HL-60 (cell line): ENCODE data around the gene LRRC66.

Source experiments
- DNase-seq, 2 experiments: peaks; one replicate each; pipeline ENCODE4 v3.0.0-alpha.2; 2010 to 2020; ENCODE audit warnings: low read depth in 1 of 2, low spot score in 1 of 2
- H3K27ac ChIP-seq: fragments of 250-450 bp; sonication (Bioruptor Pico); replicated peaks from 2 replicates; pipeline ENCODE4 v1.5.1; 2020; ENCODE audit warnings: mild to moderate bottlenecking, moderate library complexity
- H3K27me3 ChIP-seq: fragments of 250-450 bp; sonication (Bioruptor Pico); 2 replicates; pipeline ENCODE4 v1.5.1; 2021; ENCODE audit warnings: mild to moderate bottlenecking, moderate library complexity; ENCODE audit not compliant: insufficient read depth, poor library complexity, severe bottlenecking
- H3K4me3 ChIP-seq: replicated peaks from 2 replicates; pipeline ENCODE4 v1.5.1; 2011; ENCODE audit warnings: mild to moderate bottlenecking, control low read depth, low read length; ENCODE audit not compliant: insufficient read depth
- CTCF ChIP-seq: IDR thresholded peaks from one replicate; pipeline ENCODE4 v1.5.1; 2011; ENCODE audit warnings: low read length, control low read depth, inconsistent platforms; ENCODE audit not compliant: insufficient read depth
- GABPA ChIP-seq: IDR thresholded peaks from 2 replicates; pipeline ENCODE4 v1.6.1; 2012; ENCODE audit warnings: low read depth
- POLR2AphosphoS5 ChIP-seq: IDR thresholded peaks from 2 replicates; pipeline ENCODE4 v1.6.1; 2012; ENCODE audit warnings: low read depth
- REST ChIP-seq: IDR thresholded peaks from 2 replicates; pipeline ENCODE4 v1.6.1; 2012; ENCODE audit warnings: low read depth; ENCODE audit not compliant: insufficient replicate concordance
- SPI1 ChIP-seq: IDR thresholded peaks from 2 replicates; pipeline ENCODE4 v1.6.1; 2012; ENCODE audit warnings: low read depth, mild to moderate bottlenecking, borderline replicate concordance

Gene LRRC66

DNA sequence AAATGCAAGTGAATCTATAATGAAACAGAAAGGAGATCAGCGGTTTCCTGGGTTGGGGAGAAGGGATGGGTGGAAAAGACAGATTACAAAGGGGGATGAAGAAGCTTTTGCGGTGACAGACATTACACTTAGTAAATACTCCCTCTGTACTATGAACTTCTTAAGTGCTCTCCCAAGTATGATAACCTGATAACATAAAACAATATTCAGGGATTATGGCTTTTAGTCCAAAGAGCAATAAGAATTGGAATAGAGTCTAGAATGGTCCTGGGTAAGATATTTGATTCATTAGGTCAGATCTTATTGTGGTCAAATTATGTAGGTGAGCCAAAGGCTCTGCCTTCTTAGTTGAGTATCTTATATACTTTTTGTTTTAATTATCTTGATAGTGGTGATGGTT, 9.2 kb downstream of the LRRC66 start:
- Histone ChIP-seq H3K27ac (no peak overlapping the region), H3K27me3 (no peaks in the 10 kb centered on the region), H3K4me3 (no peak overlapping the region)
- no peak for DNase-seq
- TF ChIP-seq GABPA (no peak), POLR2AphosphoS5 (no peak), REST (no peak), SPI1 (no peak), CTCF (no peak)

GRCh38 chr4:52006887-52007286, 13.3 kb downstream of the LRRC66 start:
- no peak for TF ChIP-seq SPI1
- no peak for TF ChIP-seq CTCF
- TF ChIP-seq REST, result no peak
- no peak for TF ChIP-seq GABPA
- no peak for TF ChIP-seq POLR2AphosphoS5
- no peak for DNase-seq

DNA sequence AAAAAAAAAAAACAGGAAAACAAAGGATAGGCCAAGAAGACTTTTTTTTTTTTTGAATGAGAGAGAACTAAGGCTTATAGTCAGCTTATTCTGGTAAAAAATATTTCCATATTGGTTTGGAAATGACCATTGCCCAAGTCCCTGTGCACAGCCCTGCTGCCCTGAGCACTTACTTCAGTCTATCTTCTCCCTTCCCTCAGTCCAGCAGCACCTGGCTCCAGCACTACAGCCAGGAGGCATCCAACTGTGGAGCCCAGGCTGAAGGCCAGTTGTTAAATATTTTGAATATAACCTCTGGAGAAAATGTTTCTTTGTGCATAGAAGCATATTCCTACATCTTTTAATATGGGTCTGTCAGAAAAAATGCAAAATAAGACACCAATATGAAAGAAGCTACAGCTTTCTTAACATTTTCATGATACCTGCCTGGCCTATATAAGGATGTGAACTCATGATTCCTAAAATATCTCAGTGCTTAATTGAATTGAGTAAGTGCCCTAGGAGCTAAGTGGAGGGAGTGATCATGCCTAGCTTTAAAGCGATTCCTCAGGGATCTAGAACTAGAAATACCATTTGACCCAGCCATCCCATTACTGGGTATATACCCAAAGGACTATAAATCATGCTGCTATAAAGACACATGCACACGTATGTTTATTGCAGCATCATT, 14.4 kb downstream of the LRRC66 start:
- Histone ChIP-seq H3K27ac (no peak overlapping the region), H3K4me3 (no peak overlapping the region), H3K27me3 (no peaks in the 10 kb centered on the region)
- no peak for TF ChIP-seq GABPA
- TF ChIP-seq SPI1, result no peak
- no peak for TF ChIP-seq POLR2AphosphoS5
- TF ChIP-seq CTCF, result no peak
- TF ChIP-seq REST, result no peak
- no peak for DNase-seq

More at GRCh38 chr4:52006887-52007286, 13.3 kb downstream of the LRRC66 start:
- H3K27ac ChIP-seq, result no peak overlapping the region
- H3K4me3 ChIP-seq, result no peak overlapping the region
- no peaks in the 10 kb centered on the region for H3K27me3 ChIP-seq
